Activated T-cell treated with anti-CD3 and anti-CD28 coated beads, Interleukin-2, amount 50 U/mL, for 72 hours (primary cell): ENCODE measurements around the gene SUCLG1. TPM values are rescaled to one million over a fixed set of nuclear protein-coding genes. Genes with fewer than 3 reads are reported as not detected.
"Not testable (repeated sequence)": the region's sequence is repeated elsewhere in the genome, so short reads cannot be mapped to it uniquely, and the experiment has no call there.

Experiments
- ATAC-seq, 2 donors: fragments of 150-1000 bp; cut with Tn5 transposase; replicated peaks in 1 of 2; 2 replicates each; pipeline ENCODE4 v1.10.0; 2021; ENCODE audit warnings: moderate library complexity in 2 of 2, mild to moderate bottlenecking in 1 of 2
- DNase-seq, 2 donors: peaks; one replicate each; pipeline ENCODE4 v3.0.0; 2021 to 2022; ENCODE audit warnings: mixed read lengths in 1 of 2
- H3K27ac Mint-ChIP-seq: one replicate; pipeline ENCODE4 v1.8.0; 2022; ENCODE audit warnings: mild to moderate bottlenecking, moderate library complexity, mixed read lengths
- H3K27me3 Mint-ChIP-seq: one replicate; pipeline ENCODE4 v1.8.0; 2022; ENCODE audit warnings: low read depth, mixed read lengths
- H3K36me3 Mint-ChIP-seq, 2 donors: one replicate each; pipeline ENCODE4 v1.8.0; 2022; ENCODE audit warnings: mixed read lengths in 2 of 2, mild to moderate bottlenecking in 1 of 2; ENCODE audit not compliant: insufficient read depth in 2 of 2
- H3K4me1 Mint-ChIP-seq: one replicate; pipeline ENCODE4 v1.8.0; 2022; ENCODE audit warnings: low read depth, mixed read lengths
- H3K4me3 Mint-ChIP-seq, 2 donors: one replicate each; pipeline ENCODE4 v1.8.0; 2022; ENCODE audit warnings: mild to moderate bottlenecking in 2 of 2, mixed read lengths in 2 of 2, moderate library complexity in 2 of 2
- H3K9me3 Mint-ChIP-seq, 2 donors: one replicate each; pipeline ENCODE4 v1.8.0; 2022; ENCODE audit warnings: mixed read lengths in 2 of 2
- total RNA-seq, 2 donors: library from RNA; stranded (reverse); gene quantifications; one replicate each; pipeline ENCODE4 v1.2.3, GENCODE V29; 2022

Gene SUCLG1
- total RNA-seq, 2 donors from 2014 or later = 66.0 to 66.8 TPM

- peaks cover 12% of the 10 kb centered on the region for H3K4me1 Mint-ChIP-seq
- no peaks in the 10 kb centered on the region for H3K9me3 Mint-ChIP-seq
- ATAC-seq = no peak
Measured at GRCh38 chr2:84483320-84483719, 24.2 kb upstream of the SUCLG1 start.

GRCh38 chr2:84482603-84483002, 23.5 kb upstream of the SUCLG1 start:
- ATAC-seq (no peak), DNase-seq (no peak)
- H3K9me3 Mint-ChIP-seq = no peaks in the 10 kb centered on the region
- no peaks in the 10 kb centered on the region for H3K27me3 Mint-ChIP-seq
- H3K4me3 Mint-ChIP-seq = no peak overlapping the region
- H3K27ac Mint-ChIP-seq = no peak overlapping the region
- H3K36me3 Mint-ChIP-seq = peaks cover 0 to under 1% of the 10 kb centered on the region in 2 donors
- peaks cover 12% of the 10 kb centered on the region for H3K4me1 Mint-ChIP-seq

More at GRCh38 chr2:84483320-84483719, 24.2 kb upstream of the SUCLG1 start:
- Mint-ChIP-seq H3K36me3 (no peaks in the 10 kb centered on the region), H3K27ac (no peak overlapping the region), H3K27me3 (no peaks in the 10 kb centered on the region), H3K4me3 (no peak overlapping the region)
- no peak for DNase-seq

GRCh38 chr2:84481702-84482101, 22.6 kb upstream of the SUCLG1 start:
- Mint-ChIP-seq H3K27ac (peak overlapping the region; percentile 31), H3K27me3 (no peaks in the 10 kb centered on the region), H3K36me3 (peaks cover 2 to 3% of the 10 kb centered on the region in 2 donors), H3K9me3 (peaks cover 2 to 4% of the 10 kb centered on the region in 2 donors), H3K4me1 (peaks cover 12% of the 10 kb centered on the region), H3K4me3 (peak overlapping the region in 1 of 2 donors; percentile 12)
- ATAC-seq (peak; percentile 88 to 95), DNase-seq (peak; percentile 14 to 22)

GRCh38 chr2:84478867-84479266, 19.8 kb upstream of the SUCLG1 start:
- Mint-ChIP-seq H3K27ac (no peak overlapping the region), H3K27me3 (no peaks in the 10 kb centered on the region), H3K9me3 (peaks cover 6 to 8% of the 10 kb centered on the region in 2 donors), H3K4me1 (peaks cover 12% of the 10 kb centered on the region), H3K4me3 (no peak overlapping the region), H3K36me3 (peaks cover 3% of the 10 kb centered on the region in 2 donors)
- DNase-seq (no peak), ATAC-seq (no peak)

GRCh38 chr2:84477886-84478285, 18.8 kb upstream of the SUCLG1 start:
- no peak overlapping the region for H3K4me3 Mint-ChIP-seq
- H3K4me1 Mint-ChIP-seq = peaks cover 12% of the 10 kb centered on the region
- peaks cover 3% of the 10 kb centered on the region in 2 donors for H3K36me3 Mint-ChIP-seq
- no peak overlapping the region for H3K27ac Mint-ChIP-seq
- H3K27me3 Mint-ChIP-seq = no peaks in the 10 kb centered on the region
- ATAC-seq (no peak), DNase-seq (no peak)
- H3K9me3 Mint-ChIP-seq = peaks cover 6 to 8% of the 10 kb centered on the region in 2 donors

- no peak for DNase-seq
- Mint-ChIP-seq H3K4me1 (no peaks in the 10 kb centered on the region), H3K27me3 (no peaks in the 10 kb centered on the region), H3K9me3 (peaks cover 7 to 8% of the 10 kb centered on the region in 2 donors), H3K27ac (no peak overlapping the region), H3K4me3 (no peak overlapping the region), H3K36me3 (peaks cover 3 to 4% of the 10 kb centered on the region in 2 donors)
- no peak for ATAC-seq
Measured at GRCh38 chr2:84474176-84474575, 15.1 kb upstream of the SUCLG1 start.

- peaks cover 3 to 4% of the 10 kb centered on the region in 2 donors for H3K36me3 Mint-ChIP-seq
- H3K4me3 Mint-ChIP-seq = no peak overlapping the region
- DNase-seq (no peak), ATAC-seq (no peak)
- H3K27me3 Mint-ChIP-seq = no peaks in the 10 kb centered on the region
- H3K4me1 Mint-ChIP-seq = no peaks in the 10 kb centered on the region
- H3K9me3 Mint-ChIP-seq = peaks cover 7 to 8% of the 10 kb centered on the region in 2 donors
- H3K27ac Mint-ChIP-seq = no peak overlapping the region
Measured at GRCh38 chr2:84472856-84473565, 13.9 kb upstream of the SUCLG1 start.

GRCh38 chr2:84472423-84472822, 13.3 kb upstream of the SUCLG1 start:
- H3K4me1 Mint-ChIP-seq, H3K27me3 Mint-ChIP-seq, H3K9me3 Mint-ChIP-seq, ATAC-seq, DNase-seq, H3K4me3 Mint-ChIP-seq, H3K36me3 Mint-ChIP-seq, H3K27ac Mint-ChIP-seq: not testable (repeated sequence)

GRCh38 chr2:84467389-84467788, 8.3 kb upstream of the SUCLG1 start:
- Mint-ChIP-seq H3K9me3 (peaks cover 5 to 7% of the 10 kb centered on the region in 2 donors), H3K27ac (no peak overlapping the region), H3K4me3 (no peak overlapping the region), H3K4me1 (no peaks in the 10 kb centered on the region), H3K27me3 (no peaks in the 10 kb centered on the region), H3K36me3 (peaks cover 5 to 10% of the 10 kb centered on the region in 2 donors)
- no peak for ATAC-seq
- no peak for DNase-seq

GRCh38 chr2:84461310-84461709, 2.2 kb upstream of the SUCLG1 start:
- Mint-ChIP-seq H3K36me3 (peaks cover 1 to 2% of the 10 kb centered on the region in 2 donors), H3K9me3 (peaks cover 2 to 4% of the 10 kb centered on the region in 2 donors), H3K27me3 (no peaks in the 10 kb centered on the region), H3K4me3 (no peak overlapping the region), H3K4me1 (peaks cover 36% of the 10 kb centered on the region), H3K27ac (no peak overlapping the region)
- ATAC-seq (no peak), DNase-seq (no peak)

GRCh38 chr2:84460670-84461069, 1.6 kb upstream of the SUCLG1 start:
- Mint-ChIP-seq H3K4me1 (peaks cover 41% of the 10 kb centered on the region), H3K27me3 (no peaks in the 10 kb centered on the region), H3K27ac (no peak overlapping the region), H3K9me3 (peaks cover 2 to 4% of the 10 kb centered on the region in 2 donors), H3K4me3 (no peak overlapping the region), H3K36me3 (peaks cover 1 to 2% of the 10 kb centered on the region in 2 donors)
- DNase-seq (no peak), ATAC-seq (no peak)

- DNase-seq = no peak
- Mint-ChIP-seq H3K9me3 (peaks cover 0 to 1% of the 10 kb centered on the region in 2 donors), H3K4me3 (peak overlapping the region; percentile 95 to 96), H3K27me3 (no peaks in the 10 kb centered on the region), H3K27ac (peak overlapping the region; percentile 98), H3K4me1 (peaks cover 47% of the 10 kb centered on the region), H3K36me3 (no peaks in the 10 kb centered on the region)
- no peak for ATAC-seq
Measured at GRCh38 chr2:84459944-84460429, 907 bp upstream of the SUCLG1 start.

GRCh38 chr2:84458551-84459017, 496 bp downstream of the SUCLG1 start:
- peak overlapping the region; percentile 95 to 96 for H3K4me3 Mint-ChIP-seq
- peak; percentile 42 to 48 for DNase-seq
- peaks cover 55% of the 10 kb centered on the region for H3K4me1 Mint-ChIP-seq
- no peaks in the 10 kb centered on the region for H3K9me3 Mint-ChIP-seq
- H3K36me3 Mint-ChIP-seq = no peaks in the 10 kb centered on the region
- no peaks in the 10 kb centered on the region for H3K27me3 Mint-ChIP-seq
- peak overlapping the region; percentile 87 for H3K27ac Mint-ChIP-seq
- peak; percentile 51 to 55 for ATAC-seq
